Iris pigment epithelial cell (primary cell): ENCODE measurements around the gene WFDC6.

Experiments
- DNase-seq: peaks from one replicate; pipeline ENCODE4 v3.0.0-alpha.2; 2011; ENCODE audit warnings: low read depth

The WFDC6 gene

GRCh38 chr20:45515147-45515913 lies 24.0 kb downstream of the WFDC6 start, which contains the start of gene SPINT3:
Gene SPINT3 (minus strand): TSS chr20:45515622. CDS start chr20:45515608, 14 bp downstream.
- DNase-seq: no peak

DNA sequence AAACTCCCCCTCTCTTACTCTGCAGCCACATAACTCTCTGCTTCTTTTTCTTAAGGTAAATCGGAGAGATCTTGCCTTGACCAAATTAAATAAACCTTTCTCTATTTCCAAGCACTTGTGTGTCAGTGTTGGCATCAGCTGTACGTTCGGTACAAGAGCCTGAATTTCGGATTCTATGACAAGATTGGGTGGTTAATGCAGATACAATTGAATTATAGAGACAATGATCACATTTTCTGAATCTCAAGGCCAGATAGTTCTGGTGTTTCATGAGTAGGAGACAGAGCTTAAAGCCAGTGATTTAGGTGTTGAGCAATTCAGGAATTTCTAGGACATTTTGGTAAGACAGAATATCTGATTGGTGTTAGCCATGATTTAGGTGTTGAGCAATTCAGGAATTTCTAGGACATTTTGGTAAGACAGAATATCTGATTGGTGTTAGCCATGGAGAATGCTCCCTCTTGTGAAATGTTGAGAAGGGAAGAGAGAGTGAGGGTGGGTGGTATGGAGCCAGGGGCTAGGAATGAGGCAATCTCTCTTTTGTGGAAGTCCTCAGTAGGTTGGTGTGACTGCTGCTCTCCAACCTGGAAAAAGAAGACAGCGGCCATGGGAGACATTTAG lies 28.9 kb downstream of the WFDC6 start:
- DNase-seq: peak; percentile 13

- no peak for DNase-seq
These were observed 30.2 kb downstream of the WFDC6 start for GRCh38 chr20:45509091-45509490.

DNA sequence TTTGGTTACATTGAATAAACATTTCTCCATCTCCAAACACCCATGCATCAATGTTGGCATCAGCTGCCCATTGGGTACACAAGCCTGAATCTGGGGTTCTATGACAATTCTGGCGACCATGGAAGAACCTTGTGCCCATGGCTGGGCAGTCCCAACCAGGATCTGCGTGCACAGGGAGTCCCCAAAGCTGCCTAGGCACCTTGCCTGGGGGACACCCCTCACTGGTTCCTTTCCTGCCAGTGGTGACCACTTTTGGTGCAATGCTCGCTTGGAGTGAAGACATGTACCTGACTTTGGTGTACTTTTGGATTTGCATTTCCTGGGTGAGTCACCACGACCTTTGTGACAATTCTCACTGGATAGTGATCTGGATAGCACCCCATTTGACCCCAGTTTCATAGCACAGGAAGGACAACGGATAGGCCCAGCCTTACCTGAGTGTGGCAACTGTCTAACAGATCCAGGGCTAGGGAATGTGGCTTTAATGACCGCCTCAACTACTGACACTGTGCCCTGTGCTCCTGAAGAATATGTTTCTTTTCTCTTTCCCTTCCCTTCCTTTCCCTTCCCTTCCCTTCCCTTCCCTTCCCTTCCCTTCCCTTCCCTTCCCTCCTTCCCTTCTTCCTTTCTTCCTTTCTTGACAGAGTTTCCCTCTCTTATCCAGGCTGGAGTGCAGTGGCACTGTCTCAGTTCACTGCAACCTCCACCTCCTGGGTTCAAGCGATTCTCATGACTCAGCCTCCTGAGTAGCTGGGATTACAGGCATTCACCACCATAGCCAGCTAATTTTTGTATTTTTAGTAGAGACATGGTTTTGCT lies 31.0 kb downstream of the WFDC6 start:
- no peak for DNase-seq

DNA sequence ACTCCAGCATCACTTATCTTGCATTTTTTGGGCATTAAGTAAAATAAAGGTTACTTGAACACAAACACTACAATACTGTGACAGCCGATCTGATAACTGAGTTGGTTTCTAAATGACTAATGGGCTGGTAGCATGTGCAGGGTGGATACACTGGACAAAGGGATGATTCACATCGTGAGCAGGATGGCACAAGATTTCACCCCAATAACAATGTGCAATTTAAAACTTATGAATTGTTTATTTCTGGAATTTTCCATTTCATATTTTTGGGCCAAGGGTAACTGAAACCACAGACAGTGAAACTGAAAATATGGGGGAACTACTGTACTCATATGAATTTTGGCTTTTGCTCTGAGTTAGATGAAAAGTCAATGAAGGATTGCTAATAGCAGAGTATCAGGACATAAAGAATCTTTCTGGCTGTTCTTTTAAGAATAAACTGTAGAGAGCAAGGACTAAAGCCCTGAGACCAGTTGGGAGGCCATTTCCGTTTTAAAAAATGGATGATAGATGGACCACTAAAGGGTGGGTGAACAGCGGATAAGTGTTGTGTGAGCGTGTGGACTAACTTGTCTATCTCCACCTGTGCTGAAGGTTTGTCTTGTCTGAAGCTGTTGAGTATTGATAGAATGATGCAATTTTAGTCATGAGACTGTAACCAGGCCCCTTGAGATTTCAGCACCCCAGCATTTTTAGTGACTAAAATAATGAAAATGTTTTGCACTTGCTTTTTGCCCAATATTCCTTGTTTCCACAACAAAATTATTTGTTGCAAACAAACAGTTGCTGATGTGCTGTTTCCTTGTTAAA lies 32.1 kb downstream of the WFDC6 start:
- DNase-seq: no peak

GRCh38 chr20:45506398-45506797 lies 32.9 kb downstream of the WFDC6 start:
- no peak for DNase-seq

- no peak for DNase-seq
These were observed 35.9 kb downstream of the WFDC6 start for GRCh38 chr20:45503403-45503802.

- no peak for DNase-seq
These were observed 36.7 kb downstream of the WFDC6 start for GRCh38 chr20:45502561-45502960.

- DNase-seq: no peak
These were observed 37.7 kb downstream of the WFDC6 start for GRCh38 chr20:45501600-45501999.

DNA sequence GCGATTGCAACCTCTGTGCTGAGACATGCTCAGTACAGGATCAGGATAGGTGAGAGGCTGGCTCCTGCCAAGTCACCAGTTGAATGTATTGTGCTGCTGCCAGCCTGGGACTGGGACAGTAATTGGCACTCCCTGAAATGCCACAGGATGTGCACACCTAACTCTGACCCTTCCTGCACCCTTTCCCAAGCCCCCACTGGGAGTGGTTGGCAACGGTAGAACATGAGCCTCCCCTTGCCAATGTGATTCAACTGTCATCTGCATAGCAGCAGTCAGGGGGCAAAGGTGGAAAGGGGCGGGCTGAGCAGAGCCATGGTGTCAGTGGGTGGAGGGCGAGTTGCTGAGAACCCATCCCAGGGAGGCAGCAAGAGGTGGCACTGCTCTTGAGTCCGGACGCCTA lies 39.3 kb downstream of the WFDC6 start:
- DNase-seq: no peak

- no peak for DNase-seq
These were observed 41.2 kb downstream of the WFDC6 start for GRCh38 chr20:45497971-45498494.

- DNase-seq: no peak
These were observed 43.1 kb downstream of the WFDC6 start for GRCh38 chr20:45496166-45496565.

GRCh38 chr20:45495501-45495941 lies 43.8 kb downstream of the WFDC6 start:
- DNase-seq: no peak

DNA sequence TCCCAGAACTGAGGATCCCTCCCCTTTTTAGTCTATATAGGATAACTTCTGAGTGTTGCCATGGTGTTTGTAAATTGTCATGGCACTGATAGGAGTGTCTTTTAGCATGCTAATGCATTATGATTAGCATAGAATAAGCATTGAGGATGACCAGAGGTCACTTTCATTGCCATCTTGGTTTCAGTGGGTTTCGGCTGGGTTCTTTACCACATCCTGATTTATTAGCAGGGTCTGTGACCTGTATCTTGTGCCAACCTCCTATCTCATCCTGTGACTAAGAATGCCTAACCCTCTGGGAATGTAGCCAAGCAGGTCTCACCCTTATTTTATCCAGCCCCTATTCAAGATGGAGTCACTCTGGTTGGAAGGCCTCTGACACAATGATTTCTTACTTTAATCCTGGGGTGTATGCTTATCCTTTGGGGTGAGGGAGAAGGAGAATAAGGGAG lies 50.2 kb downstream of the WFDC6 start:
- DNase-seq: no peak

DNA sequence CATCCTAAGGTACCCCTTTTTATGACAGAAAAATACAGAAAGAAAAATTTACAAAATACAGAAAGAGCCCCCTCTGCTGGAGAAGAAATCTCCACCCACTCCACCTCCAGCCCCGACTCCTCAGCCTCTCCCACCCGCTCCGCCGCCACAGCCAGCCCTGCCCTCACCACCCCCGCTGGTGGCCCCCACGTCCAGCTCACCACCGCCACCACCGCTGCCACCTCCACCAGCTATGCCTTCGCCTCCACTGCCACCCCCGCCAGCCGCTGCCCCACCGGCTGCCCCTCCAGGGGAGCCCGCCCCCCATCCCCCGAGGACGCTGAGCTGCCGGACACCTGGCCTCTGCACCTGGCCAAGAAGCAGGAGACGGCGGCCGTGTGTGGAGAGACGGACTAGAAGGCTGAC lies 52.0 kb downstream of the WFDC6 start:
- no peak for DNase-seq

DNA sequence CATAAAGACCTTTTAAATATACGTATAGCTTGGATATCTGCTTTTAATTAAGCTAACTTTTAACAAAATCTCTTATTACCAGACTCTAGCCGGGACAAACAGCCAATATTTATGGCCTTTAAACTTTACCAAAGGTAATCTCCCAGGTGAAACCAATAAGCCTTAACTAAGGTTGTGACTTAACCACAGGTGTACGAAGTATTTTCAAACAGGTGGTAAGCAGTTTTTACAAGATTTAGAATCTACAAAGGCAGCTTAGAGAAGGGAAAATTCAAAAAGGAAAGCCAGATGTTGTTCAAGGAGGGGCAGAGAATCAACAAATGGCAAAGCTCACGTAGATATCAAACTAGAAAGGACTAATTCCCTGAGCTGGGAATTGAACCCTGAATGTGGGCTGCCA lies 53.9 kb downstream of the WFDC6 start:
- DNase-seq: no peak

DNA sequence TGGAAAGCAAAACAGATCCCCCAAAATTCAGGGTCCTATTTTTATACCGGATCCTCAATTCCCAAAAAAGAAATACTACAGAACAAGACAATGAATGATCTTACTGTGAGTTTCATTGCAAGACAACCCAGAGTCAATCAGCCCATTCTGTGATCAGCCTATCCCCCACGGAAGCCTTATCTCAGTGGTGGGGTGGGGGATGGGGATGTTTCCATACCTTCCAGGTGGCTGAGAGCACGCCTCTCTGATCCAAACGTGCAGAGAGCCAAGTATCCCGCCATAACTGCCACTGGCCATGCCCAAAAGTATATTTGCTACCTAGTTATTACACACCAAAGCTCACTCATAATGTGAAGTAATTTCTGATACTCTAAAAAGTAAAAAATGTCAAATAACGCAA lies 54.6 kb downstream of the WFDC6 start:
- DNase-seq: no peak
